ENCODE results near the gene TSPEAR.

DNA sequence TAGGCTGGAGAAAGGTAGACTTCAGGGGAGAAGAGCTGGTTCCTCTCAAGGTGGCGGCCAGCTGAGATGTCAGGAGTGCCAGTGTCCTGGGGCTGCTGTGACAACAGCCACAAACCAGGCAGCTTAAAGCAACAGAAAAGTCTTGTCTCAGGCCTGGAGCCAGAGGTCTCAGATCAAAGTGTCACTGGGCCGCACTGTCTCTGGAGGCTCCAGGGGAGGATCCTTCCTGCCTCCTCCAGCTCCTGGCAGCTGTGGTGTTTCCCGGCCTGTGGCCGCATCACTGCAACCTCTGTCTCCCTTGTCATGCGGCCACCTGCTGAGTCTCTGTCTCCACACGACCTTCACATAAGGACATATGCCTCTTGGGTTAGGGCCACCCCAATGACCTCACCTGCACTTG, 24.4 kb upstream of the TSPEAR start:
- TF ChIP-seq EP300 (IDR thresholded peaks at IDR 0.05): no peak
- TF ChIP-seq, protein P1, sequence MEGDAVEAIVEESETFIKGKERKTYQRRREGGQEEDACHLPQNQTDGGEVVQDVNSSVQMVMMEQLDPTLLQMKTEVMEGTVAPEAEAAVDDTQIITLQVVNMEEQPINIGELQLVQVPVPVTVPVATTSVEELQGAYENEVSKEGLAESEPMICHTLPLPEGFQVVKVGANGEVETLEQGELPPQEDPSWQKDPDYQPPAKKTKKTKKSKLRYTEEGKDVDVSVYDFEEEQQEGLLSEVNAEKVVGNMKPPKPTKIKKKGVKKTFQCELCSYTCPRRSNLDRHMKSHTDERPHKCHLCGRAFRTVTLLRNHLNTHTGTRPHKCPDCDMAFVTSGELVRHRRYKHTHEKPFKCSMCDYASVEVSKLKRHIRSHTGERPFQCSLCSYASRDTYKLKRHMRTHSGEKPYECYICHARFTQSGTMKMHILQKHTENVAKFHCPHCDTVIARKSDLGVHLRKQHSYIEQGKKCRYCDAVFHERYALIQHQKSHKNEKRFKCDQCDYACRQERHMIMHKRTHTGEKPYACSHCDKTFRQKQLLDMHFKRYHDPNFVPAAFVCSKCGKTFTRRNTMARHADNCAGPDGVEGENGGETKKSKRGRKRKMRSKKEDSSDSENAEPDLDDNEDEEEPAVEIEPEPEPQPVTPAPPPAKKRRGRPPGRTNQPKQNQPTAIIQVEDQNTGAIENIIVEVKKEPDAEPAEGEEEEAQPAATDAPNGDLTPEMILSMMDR (IDR thresholded peaks at IDR 0.05): no peak
- no peak for TF ChIP-seq POLR2A (IDR thresholded peaks at IDR 0.05; ENCODE audit: low read depth)
